ENCODE results near the gene MRPL1. TPM values are rescaled to one million over a fixed set of nuclear protein-coding genes. Genes with fewer than 3 reads are reported as not detected.

Gene MRPL1
- total and polyA plus RNA-seq, 9 of the 15 experiments (the other 6 are each of a cell fraction or from before 2014, with no cell fraction given), result 38.4 to 75.7 (median 63.7) TPM

- TF ChIP-seq CUX1 (CRISPR knock-in tag; IDR thresholded peaks at IDR 0.05) (no peak), GTF2A2 (tag; IDR thresholded peaks at IDR 0.05) (no peak), NEUROD1 (IDR thresholded peaks at IDR 0.05; ENCODE audit: borderline replicate concordance, low read depth, low read length, partially characterized antibody) (no peak), POLR3A (IDR thresholded peaks at IDR 0.05; ENCODE audit: borderline replicate concordance, extremely low read depth, insufficient read depth, insufficient read length) (no peak), HDAC8 (tag; IDR thresholded peaks at IDR 0.05) (no peak)
- TF ChIP-seq, protein P1, sequence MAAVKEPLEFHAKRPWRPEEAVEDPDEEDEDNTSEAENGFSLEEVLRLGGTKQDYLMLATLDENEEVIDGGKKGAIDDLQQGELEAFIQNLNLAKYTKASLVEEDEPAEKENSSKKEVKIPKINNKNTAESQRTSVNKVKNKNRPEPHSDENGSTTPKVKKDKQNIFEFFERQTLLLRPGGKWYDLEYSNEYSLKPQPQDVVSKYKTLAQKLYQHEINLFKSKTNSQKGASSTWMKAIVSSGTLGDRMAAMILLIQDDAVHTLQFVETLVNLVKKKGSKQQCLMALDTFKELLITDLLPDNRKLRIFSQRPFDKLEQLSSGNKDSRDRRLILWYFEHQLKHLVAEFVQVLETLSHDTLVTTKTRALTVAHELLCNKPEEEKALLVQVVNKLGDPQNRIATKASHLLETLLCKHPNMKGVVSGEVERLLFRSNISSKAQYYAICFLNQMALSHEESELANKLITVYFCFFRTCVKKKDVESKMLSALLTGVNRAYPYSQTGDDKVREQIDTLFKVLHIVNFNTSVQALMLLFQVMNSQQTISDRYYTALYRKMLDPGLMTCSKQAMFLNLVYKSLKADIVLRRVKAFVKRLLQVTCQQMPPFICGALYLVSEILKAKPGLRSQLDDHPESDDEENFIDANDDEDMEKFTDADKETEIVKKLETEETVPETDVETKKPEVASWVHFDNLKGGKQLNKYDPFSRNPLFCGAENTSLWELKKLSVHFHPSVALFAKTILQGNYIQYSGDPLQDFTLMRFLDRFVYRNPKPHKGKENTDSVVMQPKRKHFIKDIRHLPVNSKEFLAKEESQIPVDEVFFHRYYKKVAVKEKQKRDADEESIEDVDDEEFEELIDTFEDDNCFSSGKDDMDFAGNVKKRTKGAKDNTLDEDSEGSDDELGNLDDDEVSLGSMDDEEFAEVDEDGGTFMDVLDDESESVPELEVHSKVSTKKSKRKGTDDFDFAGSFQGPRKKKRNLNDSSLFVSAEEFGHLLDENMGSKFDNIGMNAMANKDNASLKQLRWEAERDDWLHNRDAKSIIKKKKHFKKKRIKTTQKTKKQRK (IDR thresholded peaks at IDR 0.05; ENCODE audit: borderline replicate concordance, low read depth, low read length), result no peak
Measured at GRCh38 chr4:77910676-77911075, 48.0 kb downstream of the MRPL1 start (continued).

All from K562 (cell line).